Cardiac muscle cell (in vitro differentiated cells and primary cell): Measurements from ENCODE around the gene MMD2. TPM values are rescaled to one million over a fixed set of nuclear protein-coding genes. Genes with fewer than 3 reads are reported as not detected.
"Not testable (repeated sequence)": the region's sequence is repeated elsewhere in the genome, so short reads cannot be mapped to it uniquely, and the experiment has no call there.

Experiments
- DNase-seq, 2 donors: peaks; one replicate each; pipeline versions ENCODE4 v3.0.0 to v3.0.0-alpha.2; 2010 to 2017; ENCODE audit warnings: low read depth in 1 of 2, low spot score in 1 of 2
- H3K27ac ChIP-seq: fragments of 200-600 bp; sonication (generic); 2 replicates; pipeline ENCODE4 v1.5.1; 2016
- H3K27me3 ChIP-seq: fragments of 200-600 bp; sonication (generic); 2 replicates; pipeline ENCODE4 v1.6.0; 2016; ENCODE audit warnings: control low read depth
- H3K36me3 ChIP-seq: fragments of 200-600 bp; sonication (generic); 2 replicates; pipeline ENCODE4 v1.5.1; 2016; ENCODE audit warnings: control low read depth
- H3K4me1 ChIP-seq: fragments of 200-600 bp; sonication (generic); 2 replicates; pipeline ENCODE4 v1.8.1; 2017; ENCODE audit warnings: low read depth, mild to moderate bottlenecking, mixed run types
- H3K4me3 ChIP-seq: fragments of 200-600 bp; sonication (generic); 2 replicates; pipeline ENCODE4 v1.5.1; 2016; ENCODE audit warnings: mild to moderate bottlenecking
- H3K9me3 ChIP-seq: fragments of 200-600 bp; sonication (generic); 2 replicates; pipeline ENCODE4 v1.5.1; 2017; ENCODE audit warnings: low read depth, mild to moderate bottlenecking, control low read depth
- polyA plus RNA-seq: library from polyadenylated mRNA; unstranded; fragments of >200 nt; fragmentation: Nextera tagmentation; extraction: Ambion mirVana; gene quantifications from 2 replicates; pipeline ENCODE4 v1.2.1, GENCODE V29; 2016
- total RNA-seq: library from RNA; depleted of rRNA; stranded (reverse); fragments of >200 nt; gene quantifications from 2 replicates; pipeline ENCODE4 v1.2.3, GENCODE V29; 2016
- TF ChIP-seq, protein P1 (sequence below): IDR thresholded peaks from 2 replicates; pipeline ENCODE4 v1.5.1; 2012; ENCODE audit warnings: low read depth, mild to moderate bottlenecking, low read length

The MMD2 gene
- total and polyA plus RNA-seq, 2 experiments from 2014 or later: not detected

DNA sequence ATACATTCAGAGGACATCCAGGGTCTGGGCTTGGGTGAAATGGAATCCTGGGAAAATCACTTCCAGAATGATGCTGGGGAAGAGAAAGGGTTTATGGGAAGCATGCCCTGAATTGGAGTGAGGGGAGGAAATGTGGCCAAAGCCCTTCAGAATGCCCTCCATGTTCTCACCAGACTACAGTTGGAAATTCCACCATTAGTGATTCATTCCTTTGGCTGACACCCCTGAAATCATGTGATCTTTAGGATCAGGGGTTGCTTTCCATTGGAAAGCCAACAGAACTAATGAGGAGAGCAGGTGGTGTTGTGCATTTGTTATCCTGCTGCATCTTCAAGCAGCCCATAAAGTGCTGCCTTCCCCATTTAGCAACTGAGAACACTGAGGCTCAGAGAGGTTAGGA is 54.6 kb downstream of the MMD2 start:
- no peaks in the 10 kb centered on the region for H3K9me3 ChIP-seq
- TF ChIP-seq, protein P1, sequence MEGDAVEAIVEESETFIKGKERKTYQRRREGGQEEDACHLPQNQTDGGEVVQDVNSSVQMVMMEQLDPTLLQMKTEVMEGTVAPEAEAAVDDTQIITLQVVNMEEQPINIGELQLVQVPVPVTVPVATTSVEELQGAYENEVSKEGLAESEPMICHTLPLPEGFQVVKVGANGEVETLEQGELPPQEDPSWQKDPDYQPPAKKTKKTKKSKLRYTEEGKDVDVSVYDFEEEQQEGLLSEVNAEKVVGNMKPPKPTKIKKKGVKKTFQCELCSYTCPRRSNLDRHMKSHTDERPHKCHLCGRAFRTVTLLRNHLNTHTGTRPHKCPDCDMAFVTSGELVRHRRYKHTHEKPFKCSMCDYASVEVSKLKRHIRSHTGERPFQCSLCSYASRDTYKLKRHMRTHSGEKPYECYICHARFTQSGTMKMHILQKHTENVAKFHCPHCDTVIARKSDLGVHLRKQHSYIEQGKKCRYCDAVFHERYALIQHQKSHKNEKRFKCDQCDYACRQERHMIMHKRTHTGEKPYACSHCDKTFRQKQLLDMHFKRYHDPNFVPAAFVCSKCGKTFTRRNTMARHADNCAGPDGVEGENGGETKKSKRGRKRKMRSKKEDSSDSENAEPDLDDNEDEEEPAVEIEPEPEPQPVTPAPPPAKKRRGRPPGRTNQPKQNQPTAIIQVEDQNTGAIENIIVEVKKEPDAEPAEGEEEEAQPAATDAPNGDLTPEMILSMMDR: no peak

GRCh38 chr7:4895766-4896165 is 63.2 kb downstream of the MMD2 start:
- no peaks in the 10 kb centered on the region for H3K4me1 ChIP-seq
- no peak for DNase-seq
- TF ChIP-seq, protein P1: no peak
- H3K4me3 ChIP-seq: no peak overlapping the region
- no peak overlapping the region for H3K27ac ChIP-seq
- no peaks in the 10 kb centered on the region for H3K9me3 ChIP-seq
- no peaks in the 10 kb centered on the region for H3K27me3 ChIP-seq
- no peaks in the 10 kb centered on the region for H3K36me3 ChIP-seq

More for the DNA sequence above, 54.6 kb downstream of the MMD2 start:
- DNase-seq: no peak
- Histone ChIP-seq H3K36me3 (no peaks in the 10 kb centered on the region), H3K27me3 (no peaks in the 10 kb centered on the region), H3K4me1 (no peaks in the 10 kb centered on the region), H3K27ac (no peak overlapping the region), H3K4me3 (no peak overlapping the region)

DNA sequence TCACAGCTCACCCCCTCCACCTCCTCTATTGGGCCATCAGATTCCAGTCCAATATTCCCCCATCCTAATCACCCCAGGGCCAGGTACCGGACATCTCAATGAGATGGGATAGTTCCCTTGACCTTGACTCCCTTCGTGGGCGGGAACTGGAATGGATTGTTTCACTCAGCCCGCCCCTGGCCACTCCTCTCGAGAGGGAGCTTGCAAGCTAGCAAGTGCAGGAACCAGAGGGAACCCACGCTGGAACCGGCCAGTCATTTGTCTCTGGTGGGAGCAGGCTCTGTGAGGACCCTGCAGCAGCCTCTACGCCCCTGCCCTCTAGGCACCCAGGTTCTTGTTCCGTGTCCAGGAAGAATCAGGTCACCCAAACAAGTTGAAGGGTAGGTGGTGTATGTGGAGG is 64.5 kb downstream of the MMD2 start:
- DNase-seq: no peak
- Histone ChIP-seq H3K4me1 (no peaks in the 10 kb centered on the region), H3K9me3 (no peaks in the 10 kb centered on the region), H3K4me3 (no peak overlapping the region), H3K36me3 (no peaks in the 10 kb centered on the region), H3K27me3 (no peaks in the 10 kb centered on the region), H3K27ac (no peak overlapping the region)
- TF ChIP-seq, protein P1: no peak

- Histone ChIP-seq H3K4me3 (no peak overlapping the region), H3K9me3 (no peaks in the 10 kb centered on the region), H3K27me3 (no peaks in the 10 kb centered on the region), H3K4me1 (no peaks in the 10 kb centered on the region), H3K36me3 (no peaks in the 10 kb centered on the region), H3K27ac (no peak overlapping the region)
- TF ChIP-seq, protein P1: no peak
- DNase-seq: no peak
These were observed 65.0 kb downstream of the MMD2 start for GRCh38 chr7:4893929-4894475.

GRCh38 chr7:4893188-4893587 is 65.8 kb downstream of the MMD2 start:
- not testable (repeated sequence) for H3K36me3 ChIP-seq, H3K27ac ChIP-seq, H3K27me3 ChIP-seq, DNase-seq, H3K4me3 ChIP-seq, H3K9me3 ChIP-seq, H3K4me1 ChIP-seq

DNA sequence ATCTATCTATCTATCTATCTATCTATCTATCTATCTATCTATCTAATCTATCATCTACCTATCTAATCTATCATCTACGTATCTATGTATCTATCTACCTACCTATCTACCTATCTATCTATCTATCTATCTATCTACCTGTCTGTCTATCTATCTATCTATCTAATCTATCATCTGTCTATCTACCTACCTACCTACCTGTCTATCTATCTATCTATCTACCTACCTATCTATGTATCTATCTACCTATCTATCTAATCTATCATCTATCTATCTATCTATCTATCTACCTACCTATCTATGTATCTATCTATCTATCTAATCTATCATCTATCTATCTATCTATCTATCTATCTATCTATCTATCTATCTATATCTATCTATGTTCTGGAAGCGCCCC is 67.5 kb downstream of the MMD2 start:
- H3K27me3 ChIP-seq, DNase-seq, H3K36me3 ChIP-seq, H3K9me3 ChIP-seq, H3K27ac ChIP-seq, H3K4me1 ChIP-seq, H3K4me3 ChIP-seq: not testable (repeated sequence)

- Histone ChIP-seq H3K27me3 (no peaks in the 10 kb centered on the region), H3K9me3 (no peaks in the 10 kb centered on the region), H3K4me1 (no peaks in the 10 kb centered on the region), H3K4me3 (no peak overlapping the region), H3K27ac (no peak overlapping the region), H3K36me3 (no peaks in the 10 kb centered on the region)
- TF ChIP-seq, protein P1: no peak
- no peak for DNase-seq
These were observed 69.3 kb downstream of the MMD2 start for GRCh38 chr7:4889682-4890081.
